GM12878 (cell line): Measurements from ENCODE around the gene CDC123. TPM values are rescaled to one million over a fixed set of nuclear protein-coding genes. Genes with fewer than 3 reads are reported as not detected.

Source experiments
- ATAC-seq: fragments of 200-7000 bp; cut with Tn5 transposase; 3 replicates; pipeline ENCODE4 v1.9.1; 2020; ENCODE audit warnings: mild to moderate bottlenecking, moderate library complexity
- BruUV-seq: library from RNA; stranded (reverse); fragments of 400-500 nt; replicated peaks from 2 replicates; lab custom pipeline; 2021; lab: Mats Ljungman, UMichigan
- CTCF ChIA-PET: fragments of 300-600 bp; sonication (Branson Sonifier 250); formaldehyde crosslinking; extraction: SDS; loops from one replicate; lab custom pipeline; 2021; ENCODE audit warnings: inconsistent platforms; lab: Yijun Ruan, JAX
- POLR2A ChIA-PET: fragments of 350-600 bp; formaldehyde crosslinking; extraction: SDS; loops from one replicate; lab custom pipeline; 2021; ENCODE audit warnings: inconsistent platforms; lab: Charles Lee
- RAD21 ChIA-PET: fragments of 300-600 bp; sonication (Branson Sonifier 250); formaldehyde crosslinking; loops from one replicate; lab custom pipeline; 2023; ENCODE audit warnings: antibody characterized with exemption; ENCODE audit not compliant: unreplicated experiment; lab: Charles Lee
- SMC1A ChIA-PET: fragments of 300-600 bp; sonication (Branson Sonifier 250); formaldehyde crosslinking; loops from one replicate; lab custom pipeline; 2023; ENCODE audit not compliant: unreplicated experiment, uncharacterized antibody; lab: Charles Lee
- DNase-seq: peaks from one replicate; pipeline ENCODE4 v3.0.0-alpha.2; 2011; ENCODE audit warnings: low read depth, low spot score
- FAIRE-seq: peaks from 3 replicates; lab custom pipeline; 2011; peaks lifted over from hg19 to GRCh38; lab: Jason Lieb, UNC
- H2AFZ ChIP-seq: 2 replicates; pipeline ENCODE4 v1.6.0; 2011; ENCODE audit warnings: low read depth, low read length, control low read depth; ENCODE audit not compliant: control insufficient read depth
- H3K27ac ChIP-seq: 2 replicates; pipeline ENCODE4 v1.5.1; 2011; ENCODE audit warnings: control low read depth; ENCODE audit not compliant: control insufficient read depth, insufficient read depth
- H3K27me3 ChIP-seq, 2 experiments: replicated peaks in 1 of 2; 2 replicates each; pipeline versions ENCODE4 v1.6.0 to v1.6.1; 2011; ENCODE audit warnings: low read length in 1 of 2; ENCODE audit not compliant: control insufficient read depth in 2 of 2, insufficient read depth in 2 of 2
- H3K36me3 ChIP-seq, 2 experiments: 2 replicates each; pipeline ENCODE4 v1.5.1; 2011; ENCODE audit warnings: low read length in 1 of 2; ENCODE audit not compliant: control insufficient read depth in 2 of 2, insufficient read depth in 2 of 2
- H3K4me1 ChIP-seq: 2 replicates; pipeline ENCODE4 v1.6.1; 2011; ENCODE audit warnings: mild to moderate bottlenecking, low read length, moderate library complexity, mixed read lengths; ENCODE audit not compliant: control insufficient read depth, insufficient read depth
- H3K4me2 ChIP-seq: 2 replicates; pipeline ENCODE4 v1.6.0; 2011; ENCODE audit warnings: control low read depth; ENCODE audit not compliant: control insufficient read depth, insufficient read depth
- H3K4me3 ChIP-seq: fragments of 200-600 bp; sonication (generic); 2 replicates; pipeline ENCODE4 v1.5.1; 2016
- H3K79me2 ChIP-seq: 2 replicates; pipeline ENCODE4 v1.6.0; 2011; ENCODE audit warnings: low read length; ENCODE audit not compliant: control insufficient read depth, insufficient read depth
- H3K9ac ChIP-seq: 2 replicates; pipeline ENCODE4 v1.8.0; 2011; ENCODE audit warnings: low read length, control low read depth, mixed read lengths; ENCODE audit not compliant: control insufficient read depth, insufficient read depth
- H3K9me3 ChIP-seq: replicated peaks from 3 replicates; pipeline ENCODE4 v1.5.1; 2011; ENCODE audit warnings: mild to moderate bottlenecking, low read length; ENCODE audit not compliant: control insufficient read depth, insufficient read depth
- H4K20me1 ChIP-seq: 2 replicates; pipeline ENCODE4 v1.6.0; 2011; ENCODE audit not compliant: control insufficient read depth, insufficient read depth
- CBFB ChIP-seq: IDR thresholded peaks from 2 replicates; pipeline ENCODE4 v1.6.1; 2016; ENCODE audit warnings: antibody characterized with exemption, low read depth
- CHD4 ChIP-seq: fragments of 200-600 bp; sonication (generic); IDR thresholded peaks from 2 replicates; pipeline ENCODE4 v1.6.1; 2016; ENCODE audit warnings: mild to moderate bottlenecking
- ESRRA ChIP-seq: IDR thresholded peaks from 2 replicates; pipeline ENCODE4 v1.6.1; 2012; ENCODE audit warnings: mild to moderate bottlenecking, low read length, improper control_type of control experiment
- HDAC6 ChIP-seq: fragments of 200-600 bp; sonication (generic); IDR thresholded peaks from one replicate; pipeline ENCODE4 v1.8.0; 2017; ENCODE audit warnings: antibody characterized with exemption; ENCODE audit not compliant: unreplicated experiment
- NFYB ChIP-seq: IDR thresholded peaks from 2 replicates; pipeline ENCODE4 v1.6.1; 2011; ENCODE audit warnings: low read depth, mild to moderate bottlenecking, low read length, improper control_type of control experiment, moderate library complexity; ENCODE audit not compliant: insufficient read depth
- YY1 ChIP-seq: IDR thresholded peaks from 2 replicates; pipeline ENCODE4 v1.6.1; 2011; ENCODE audit warnings: low read depth, mild to moderate bottlenecking, low read length
- ZNF207 ChIP-seq: fragments of 450-650 bp; IDR thresholded peaks from 2 replicates; pipeline ENCODE4 v1.6.1; 2014; ENCODE audit warnings: antibody characterized with exemption, mild to moderate bottlenecking, borderline replicate concordance
- WGBS: methylation state at CpG from one replicate; pipeline ENCODE4 v1.1.6; 2016; ENCODE audit warnings: low lambda C conversion rate; ENCODE audit not compliant: insufficient replicate concordance, insufficient coverage; ENCODE audit errors: missing lambda C conversion rate; 5-methylcytosine and 5-hydroxymethylcytosine counted together
- in situ Hi-C: fragments of 300-500 bp; cut with MboI; formaldehyde crosslinking; loops from 9 replicates; pipeline ENCODE4 v1.14.3; 2018; ENCODE audit warnings: mixed read lengths
- intact Hi-C: fragments of 100-400 bp; cut with micrococcal nuclease; formaldehyde crosslinking; loops from one replicate; pipeline ENCODE4 v1.14.2; 2022; ENCODE audit not compliant: unreplicated experiment
- polyA plus RNA-seq, 11 experiments: library from polyadenylated mRNA; depleted of rRNA in 4 of 11; unstranded in 6 of 11; stranded (reverse) in 5 of 11; fragments of >200 nt; fragmentation: Nextera tagmentation in 4 of 11; fragmentation: Illumina TruSeq in 1 of 11; extraction: Ambion mirVana in 4 of 11; extraction: Trizol in 1 of 11; gene quantifications; 1 replicate in 1 of 11; 2 replicates in 10 of 11; pipeline versions ENCODE4 v1.2.1 to v1.2.3, GENCODE V29; 2011 to 2016; ENCODE audit warnings: inconsistent platforms in 2 of 11, missing spikeins in 2 of 11, low read depth in 1 of 11
- total RNA-seq, 4 experiments: library from RNA; depleted of rRNA in 3 of 4; stranded (reverse); fragments of >200 nt in 3 of 4; fragmentation: Illumina TruSeq in 1 of 4; extraction: Trizol in 1 of 4; gene quantifications; 2 replicates each; pipeline versions ENCODE4 v1.2.1 to v1.2.3, GENCODE V29; 2013 to 2021
- TF ChIP-seq, protein P1 (sequence below): fragments of 450-650 bp; IDR thresholded peaks from 2 replicates; pipeline ENCODE4 v1.6.1; 2017; ENCODE audit warnings: low read depth, mild to moderate bottlenecking, moderate library complexity
- TF ChIP-seq, protein P2 (sequence below): IDR thresholded peaks from 2 replicates; pipeline ENCODE4 v1.6.1; 2012; ENCODE audit warnings: low read length, inconsistent platforms

The CDC123 gene
- total and polyA plus RNA-seq, 10 of the 15 experiments (the other 5 are each of a cell fraction or from before 2014, with no cell fraction given): 128 to 360 (median 209) TPM

DNA sequence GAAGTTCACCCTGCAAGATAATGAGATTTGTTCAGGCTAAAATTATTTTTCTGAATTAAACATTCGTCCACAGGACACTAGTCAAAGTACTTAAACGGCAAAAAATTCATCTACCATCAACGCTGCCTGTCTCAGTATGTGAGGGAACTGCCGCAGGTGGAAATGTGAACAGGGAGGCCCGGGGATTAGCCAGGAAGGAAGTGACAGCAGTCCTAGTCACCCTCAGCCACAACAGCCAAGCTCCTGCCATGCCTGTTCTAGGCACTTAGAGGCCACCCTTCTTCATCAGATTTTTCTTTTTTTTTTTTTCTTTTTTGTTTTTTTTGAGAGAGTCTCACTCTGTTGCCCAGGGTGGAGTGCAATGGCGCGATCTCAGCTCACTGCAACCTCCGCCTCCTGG is 9.7 kb upstream of the CDC123 start:
- H3K36me3 ChIP-seq: peaks cover 3 to 8% of the 10 kb centered on the region in 2 experiments
- no peaks in the 10 kb centered on the region for H4K20me1 ChIP-seq
- TF ChIP-seq CHD4: no peak
- no peak for TF ChIP-seq YY1
- TF ChIP-seq, protein P1, sequence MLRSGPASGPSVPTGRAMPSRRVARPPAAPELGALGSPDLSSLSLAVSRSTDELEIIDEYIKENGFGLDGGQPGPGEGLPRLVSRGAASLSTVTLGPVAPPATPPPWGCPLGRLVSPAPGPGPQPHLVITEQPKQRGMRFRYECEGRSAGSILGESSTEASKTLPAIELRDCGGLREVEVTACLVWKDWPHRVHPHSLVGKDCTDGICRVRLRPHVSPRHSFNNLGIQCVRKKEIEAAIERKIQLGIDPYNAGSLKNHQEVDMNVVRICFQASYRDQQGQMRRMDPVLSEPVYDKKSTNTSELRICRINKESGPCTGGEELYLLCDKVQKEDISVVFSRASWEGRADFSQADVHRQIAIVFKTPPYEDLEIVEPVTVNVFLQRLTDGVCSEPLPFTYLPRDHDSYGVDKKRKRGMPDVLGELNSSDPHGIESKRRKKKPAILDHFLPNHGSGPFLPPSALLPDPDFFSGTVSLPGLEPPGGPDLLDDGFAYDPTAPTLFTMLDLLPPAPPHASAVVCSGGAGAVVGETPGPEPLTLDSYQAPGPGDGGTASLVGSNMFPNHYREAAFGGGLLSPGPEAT: no peak
- intact Hi-C loops (no loop called here), in situ Hi-C loops (no loop called here)
- 76% methylated on average over 8 of the region's 8 CpGs for WGBS
- no peaks in the 10 kb centered on the region for H3K27me3 ChIP-seq
- no peak for FAIRE-seq
- H3K9ac ChIP-seq: no peak overlapping the region
- SMC1A ChIA-PET: no interaction called here
- H3K27ac ChIP-seq: no peak overlapping the region
- peaks cover 7% of the 10 kb centered on the region for H3K79me2 ChIP-seq
- no peaks in the 10 kb centered on the region for H3K9me3 ChIP-seq
- H3K4me2 ChIP-seq: no peak overlapping the region
- ATAC-seq: no peak
- no peak overlapping the region for H2AFZ ChIP-seq
- CTCF ChIA-PET: no interaction called here
- no peak overlapping the region for H3K4me3 ChIP-seq
- no peaks in the 10 kb centered on the region for H3K4me1 ChIP-seq
- RAD21 ChIA-PET: no interaction called here
- POLR2A ChIA-PET: interaction anchor here (0.7 kb wide), 1 partner anchor 185 kb away, joined by 5 read pairs; no protein-coding TSS in a partner anchor
- DNase-seq: no peak
- BruUV-seq: no TSS peak

DNA sequence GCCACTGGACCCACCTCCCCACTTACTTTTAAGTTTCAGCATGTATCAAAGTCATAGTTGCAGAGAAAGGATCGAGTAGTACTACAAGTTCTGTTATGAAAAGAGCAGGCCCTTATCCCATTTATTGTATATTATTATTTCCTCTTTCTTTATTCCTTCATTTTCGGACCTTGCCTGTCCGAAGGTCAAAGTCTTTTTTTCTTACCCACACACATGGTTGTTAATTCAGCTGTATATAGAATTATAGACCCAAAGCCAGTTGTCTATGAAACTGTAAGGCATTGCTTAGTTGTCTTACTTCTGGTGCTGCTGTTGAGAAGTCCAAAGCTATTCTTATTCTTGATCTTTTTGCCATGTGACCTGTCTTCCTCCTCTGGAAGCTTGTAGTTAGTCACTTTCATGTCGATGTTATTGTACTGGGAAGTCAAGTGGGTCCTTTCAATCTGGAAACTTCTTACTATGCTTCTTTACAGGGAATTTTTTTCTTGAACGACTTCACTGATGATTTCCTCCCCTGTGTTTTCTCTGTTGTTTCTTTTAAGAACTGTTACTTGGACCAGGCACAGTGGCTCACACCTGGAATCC is 8.6 kb upstream of the CDC123 start:
- POLR2A ChIA-PET: no interaction called here

More for the DNA sequence above, 8.6 kb upstream of the CDC123 start:
- H3K4me2 ChIP-seq: no peak overlapping the region
- H4K20me1 ChIP-seq: no peaks in the 10 kb centered on the region
- H3K4me1 ChIP-seq: no peaks in the 10 kb centered on the region
- ChIA-PET RAD21 (no interaction called here), CTCF (interaction anchor here (1.2 kb wide), 2 partner anchors 9 to 29 kb away, joined by 3 read pairs; no protein-coding TSS in a partner anchor), SMC1A (interaction anchor here (0.7 to 0.9 kb wide), 2 partner anchors 8 to 47 kb away, joined by 3 read pairs; no protein-coding TSS in a partner anchor)
- H3K79me2 ChIP-seq: peaks cover 14% of the 10 kb centered on the region
- no peak overlapping the region for H3K9ac ChIP-seq
- 93% methylated on average over 5 of the region's 5 CpGs for WGBS
- peaks cover 3 to 8% of the 10 kb centered on the region in 2 experiments for H3K36me3 ChIP-seq
- no peak for ATAC-seq
- no peak for TF ChIP-seq CBFB
- TF ChIP-seq ESRRA: no peak
- no peak for TF ChIP-seq NFYB
- TF ChIP-seq, protein P2, sequence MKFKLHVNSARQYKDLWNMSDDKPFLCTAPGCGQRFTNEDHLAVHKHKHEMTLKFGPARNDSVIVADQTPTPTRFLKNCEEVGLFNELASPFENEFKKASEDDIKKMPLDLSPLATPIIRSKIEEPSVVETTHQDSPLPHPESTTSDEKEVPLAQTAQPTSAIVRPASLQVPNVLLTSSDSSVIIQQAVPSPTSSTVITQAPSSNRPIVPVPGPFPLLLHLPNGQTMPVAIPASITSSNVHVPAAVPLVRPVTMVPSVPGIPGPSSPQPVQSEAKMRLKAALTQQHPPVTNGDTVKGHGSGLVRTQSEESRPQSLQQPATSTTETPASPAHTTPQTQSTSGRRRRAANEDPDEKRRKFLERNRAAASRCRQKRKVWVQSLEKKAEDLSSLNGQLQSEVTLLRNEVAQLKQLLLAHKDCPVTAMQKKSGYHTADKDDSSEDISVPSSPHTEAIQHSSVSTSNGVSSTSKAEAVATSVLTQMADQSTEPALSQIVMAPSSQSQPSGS: no peak
- TF ChIP-seq ZNF207: no peak
- TF ChIP-seq HDAC6: no peak
- in situ Hi-C loops: no loop called here
- H3K4me3 ChIP-seq: no peak overlapping the region
- DNase-seq: no peak
- no peaks in the 10 kb centered on the region for H3K27me3 ChIP-seq
- no peak overlapping the region for H3K27ac ChIP-seq
- BruUV-seq: no TSS peak
- no peaks in the 10 kb centered on the region for H3K9me3 ChIP-seq
- intact Hi-C loops: no loop called here
- no peak overlapping the region for H2AFZ ChIP-seq
- FAIRE-seq: no peak
